ENCODE data around the gene XAB2.

Gene XAB2

DNA sequence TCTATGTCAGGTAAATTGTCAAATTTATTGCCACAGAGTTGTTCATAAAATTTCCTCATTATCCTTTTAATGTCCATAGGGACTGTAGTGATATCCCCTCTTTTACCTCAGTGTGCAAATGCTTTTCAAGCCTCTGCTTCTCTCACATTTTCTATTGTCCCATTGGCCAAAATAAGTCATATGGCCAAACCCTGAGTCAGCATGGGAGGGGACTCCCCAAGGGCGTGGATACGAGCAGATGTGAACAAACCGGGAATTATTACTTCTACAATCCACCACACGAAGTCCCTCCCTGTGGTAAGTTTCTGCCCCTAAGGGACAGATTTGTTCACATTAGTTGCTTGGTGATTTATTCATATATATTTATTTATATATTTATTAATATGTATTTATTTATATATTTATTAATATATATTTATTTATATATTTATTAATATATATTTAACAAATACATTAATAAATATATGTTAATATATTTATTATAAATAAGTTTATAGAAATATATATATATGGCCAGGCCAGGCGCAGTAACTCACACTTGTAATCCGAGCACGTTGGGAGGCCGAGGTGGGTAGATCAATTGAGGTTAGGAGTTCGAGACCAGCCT is 53.8 kb downstream of the XAB2 start:
- DNase-seq: no peak

DNA sequence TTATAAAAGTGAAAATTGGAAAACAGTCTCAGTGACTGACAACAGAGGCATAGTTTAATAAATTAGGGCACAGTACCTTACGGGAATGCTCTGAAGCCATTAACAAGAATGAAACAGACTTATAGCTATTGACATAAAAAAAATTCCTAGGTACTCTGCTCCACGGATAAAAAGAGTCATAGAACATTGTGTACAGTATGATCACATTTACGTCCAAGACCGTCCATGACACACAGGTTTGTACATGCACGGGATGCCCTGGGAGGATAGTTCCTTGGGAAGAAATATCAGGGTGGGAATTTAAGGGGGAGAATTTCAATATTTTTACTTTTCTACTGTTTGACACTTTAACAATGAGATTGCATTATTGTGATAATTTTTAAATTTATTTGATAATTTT is 58.6 kb downstream of the XAB2 start:
- no peak for DNase-seq

Measured in NCI-H2081 treated with DMSO at 0.1 percent for 48 hours (cell line).